Body of pancreas (tissue), 4 donors: ENCODE results near the gene UTP20.
"Not testable (repeated sequence)": the region's sequence is repeated elsewhere in the genome, so short reads cannot be mapped to it uniquely, and the experiment has no call there.

Experiments
- POLR2A ChIP-seq, 3 donors: fragments of 450-650 bp; IDR thresholded peaks; one replicate each; pipeline ENCODE4 v1.6.1; 2016; ENCODE audit warnings: antibody characterized with exemption in 3 of 3, mild to moderate bottlenecking in 2 of 3
- TF ChIP-seq, protein P1 (sequence below), 7 experiments: fragments of 450-650 bp in 4 of 7; fragments of 200-600 bp in 3 of 7; sonication (generic) in 3 of 7; IDR thresholded peaks; one replicate each; pipeline ENCODE4 v1.5.1; 2016 to 2019; ENCODE audit warnings: antibody characterized with exemption in 7 of 7

DNA sequence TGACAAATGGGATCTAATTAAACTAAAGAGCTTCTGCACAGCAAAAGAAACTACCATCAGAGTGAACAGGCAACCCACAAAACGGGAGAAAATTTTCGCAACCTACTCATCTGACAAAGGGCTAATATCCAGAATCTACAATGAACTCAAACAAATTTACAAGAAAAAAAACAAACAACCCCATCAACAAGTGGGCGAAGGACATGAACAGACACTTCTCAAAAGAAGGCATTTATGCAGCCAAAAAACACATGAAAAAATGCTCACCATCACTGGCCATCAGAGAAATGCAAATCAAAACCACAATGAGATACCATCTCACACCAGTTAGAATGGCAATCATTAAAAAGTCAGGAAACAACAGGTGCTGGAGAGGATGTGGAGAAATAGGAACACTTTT is 111.3 kb downstream of the UTP20 start:
- TF ChIP-seq, protein P1, sequence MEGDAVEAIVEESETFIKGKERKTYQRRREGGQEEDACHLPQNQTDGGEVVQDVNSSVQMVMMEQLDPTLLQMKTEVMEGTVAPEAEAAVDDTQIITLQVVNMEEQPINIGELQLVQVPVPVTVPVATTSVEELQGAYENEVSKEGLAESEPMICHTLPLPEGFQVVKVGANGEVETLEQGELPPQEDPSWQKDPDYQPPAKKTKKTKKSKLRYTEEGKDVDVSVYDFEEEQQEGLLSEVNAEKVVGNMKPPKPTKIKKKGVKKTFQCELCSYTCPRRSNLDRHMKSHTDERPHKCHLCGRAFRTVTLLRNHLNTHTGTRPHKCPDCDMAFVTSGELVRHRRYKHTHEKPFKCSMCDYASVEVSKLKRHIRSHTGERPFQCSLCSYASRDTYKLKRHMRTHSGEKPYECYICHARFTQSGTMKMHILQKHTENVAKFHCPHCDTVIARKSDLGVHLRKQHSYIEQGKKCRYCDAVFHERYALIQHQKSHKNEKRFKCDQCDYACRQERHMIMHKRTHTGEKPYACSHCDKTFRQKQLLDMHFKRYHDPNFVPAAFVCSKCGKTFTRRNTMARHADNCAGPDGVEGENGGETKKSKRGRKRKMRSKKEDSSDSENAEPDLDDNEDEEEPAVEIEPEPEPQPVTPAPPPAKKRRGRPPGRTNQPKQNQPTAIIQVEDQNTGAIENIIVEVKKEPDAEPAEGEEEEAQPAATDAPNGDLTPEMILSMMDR (IDR thresholded peaks at IDR 0.05) = not testable (repeated sequence)
- TF ChIP-seq POLR2A (IDR thresholded peaks at IDR 0.05) = not testable (repeated sequence)
